HG02981 (cell line): Measurements from ENCODE around the gene IGSF23.

ENCODE experiments used
- ATAC-seq: cut with Tn5 transposase; IDR thresholded peaks from one replicate; pipeline ENCODE4 v1.9.1; 2021; ENCODE audit warnings: mild to moderate bottlenecking, moderate library complexity; ENCODE audit not compliant: unreplicated experiment

Gene IGSF23

DNA sequence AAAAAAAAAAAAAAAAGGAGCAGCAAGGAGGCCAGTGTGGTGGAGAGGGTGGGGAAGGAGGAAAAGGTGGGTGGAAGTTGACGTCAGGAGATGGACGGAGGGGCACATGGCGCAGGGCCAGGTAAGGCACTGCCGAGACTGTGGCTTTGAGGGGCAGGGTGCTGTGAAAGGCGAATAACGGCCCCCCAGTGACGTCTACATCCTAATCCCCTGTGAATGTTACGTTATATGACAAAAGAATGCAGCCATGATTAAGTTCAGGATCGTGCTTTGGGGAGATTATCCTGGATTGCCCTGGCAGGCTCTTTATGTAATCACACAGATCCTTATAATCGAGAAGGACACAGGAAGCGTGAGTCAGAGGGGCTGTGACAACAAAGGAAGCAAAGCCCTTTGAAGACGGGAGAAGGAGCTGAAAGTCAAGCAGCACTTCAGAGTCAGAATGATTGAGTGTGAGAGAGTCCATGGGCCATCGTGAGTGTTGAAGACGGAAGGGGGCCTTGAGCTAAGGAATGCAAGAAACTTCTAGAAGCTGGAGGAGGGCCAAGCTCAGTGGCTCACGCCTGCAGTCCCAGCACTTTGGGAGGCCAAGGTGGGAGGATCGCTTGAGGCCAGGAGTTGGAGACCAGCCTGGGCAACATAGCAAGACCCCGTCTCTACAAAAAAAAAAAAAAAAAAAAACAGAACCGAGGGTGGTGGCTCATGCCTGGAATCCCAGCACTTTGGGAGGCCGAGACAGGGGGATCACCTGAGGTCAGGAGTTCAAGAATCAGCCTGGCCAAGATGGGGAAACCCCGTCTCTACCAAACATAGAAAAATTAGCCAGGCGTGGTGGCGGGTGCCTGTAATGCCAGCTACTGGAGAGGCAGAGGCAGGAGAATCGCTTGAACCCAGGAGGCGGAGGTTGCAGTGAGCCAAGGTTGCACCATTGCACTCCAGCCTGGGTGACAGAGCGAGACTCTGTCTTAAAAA lies 71.8 kb downstream of the IGSF23 start:
- no peak for ATAC-seq

DNA sequence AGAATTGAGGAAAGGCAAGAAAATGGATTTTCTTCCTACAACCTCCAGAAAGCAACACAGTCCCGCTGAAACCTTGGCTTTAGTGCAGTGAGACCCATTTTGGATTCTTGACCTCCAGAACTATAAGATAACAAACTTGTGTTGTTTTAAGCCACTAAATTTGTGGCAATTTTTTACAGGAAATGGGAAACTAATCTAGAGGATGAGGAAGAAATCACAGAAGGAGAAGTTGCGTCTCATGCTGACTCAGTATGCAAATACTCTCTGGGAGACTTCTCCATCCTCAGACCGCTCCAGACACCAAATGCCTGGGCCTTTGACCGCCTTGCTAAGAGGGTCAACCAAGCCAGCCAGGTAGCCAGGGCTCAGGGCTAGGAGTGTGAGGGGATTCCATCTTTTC lies 72.5 kb downstream of the IGSF23 start:
- ATAC-seq: no peak
